HCT116 (cell line): ENCODE results near the gene OTUD5. TPM values are rescaled to one million over a fixed set of nuclear protein-coding genes. Genes with fewer than 3 reads are reported as not detected.
"Not testable (repeated sequence)": the region's sequence is repeated elsewhere in the genome, so short reads cannot be mapped to it uniquely, and the experiment has no call there.

Source experiments
- ATAC-seq: fragments of 200-7000 bp; cut with Tn5 transposase; 2 replicates; pipeline ENCODE4 v1.9.1; 2020; ENCODE audit warnings: mild to moderate bottlenecking, moderate library complexity
- BruUV-seq: library from RNA; stranded (reverse); fragments of 400-500 nt; replicated peaks from 2 replicates; lab custom pipeline; 2021; lab: Mats Ljungman, UMichigan
- CTCF ChIA-PET: fragments of 300-600 bp; sonication (Branson Sonifier 250); formaldehyde crosslinking; loops from one replicate; lab custom pipeline; 2021; ENCODE audit warnings: antibody characterized with exemption; lab: Charles Lee
- POLR2A ChIA-PET: fragments of 300-600, 350-600 bp; sonication (Branson Sonifier 250); formaldehyde crosslinking; loops from one replicate; lab custom pipeline; 2021; ENCODE audit warnings: antibody characterized with exemption; lab: Charles Lee
- RAD21 ChIA-PET, 2 experiments: fragments of 300-600 bp; sonication (Branson Sonifier 250); formaldehyde crosslinking; loops; one replicate each; lab custom pipeline; 2023; ENCODE audit warnings: low total read pairs in 2 of 2; ENCODE audit not compliant: uncharacterized antibody in 2 of 2, unreplicated experiment in 2 of 2, low non-redundant PET in 1 of 2; lab: Charles Lee
- DNase-seq: peaks from one replicate; pipeline ENCODE4 v3.0.0-alpha.2; 2010; ENCODE audit warnings: low read depth, low spot score
- H2AFZ ChIP-seq: fragments of 200-600 bp; shearing (Covaris generic), sonication (generic); 2 replicates; pipeline ENCODE4 v1.6.1; 2017; ENCODE audit warnings: low read depth, mixed run types, mixed read lengths, antibody characterized with exemption, low read length; ENCODE audit not compliant: poor library complexity, severe bottlenecking
- H3K27ac ChIP-seq: 2 replicates; pipeline ENCODE4 v1.5.1; 2012; ENCODE audit warnings: low read depth, low read length
- H3K27me3 ChIP-seq: fragments of 200-600 bp; sonication (generic); 2 replicates; pipeline ENCODE4 v1.6.1; 2016; ENCODE audit warnings: mixed run types, low read length, mixed read lengths; ENCODE audit not compliant: insufficient read depth
- H3K36me3 ChIP-seq, 2 experiments: fragments of 200-500 bp in 1 of 2; fragments of 200-600 bp in 1 of 2; sonication (Bioruptor generic) in 1 of 2; sonication (generic) in 1 of 2; 2 replicates each; pipeline versions ENCODE4 v1.5.1 to v1.6.1; 2014 to 2016; ENCODE audit warnings: low read length in 2 of 2, inconsistent platforms in 1 of 2, mixed read lengths in 1 of 2, mixed run types in 1 of 2; ENCODE audit not compliant: insufficient read depth in 2 of 2, control insufficient read depth in 1 of 2
- H3K4me1 ChIP-seq, 2 experiments: fragments of 200-600 bp in 1 of 2; sonication (generic) in 1 of 2; 2 replicates each; pipeline versions ENCODE4 v1.5.1 to v1.6.1; 2012 to 2017; ENCODE audit warnings: low read length in 2 of 2, inconsistent platforms in 1 of 2, mild to moderate bottlenecking in 1 of 2, mixed read lengths in 1 of 2, mixed run types in 1 of 2, moderate library complexity in 1 of 2; ENCODE audit not compliant: insufficient read depth in 2 of 2, control insufficient read depth in 1 of 2
- H3K4me2 ChIP-seq: fragments of 200-600 bp; sonication (generic); 2 replicates; pipeline ENCODE4 v1.6.1; 2017; ENCODE audit warnings: mixed run types, low read length, mixed read lengths
- H3K4me3 ChIP-seq, 2 experiments: fragments of 200-600 bp in 1 of 2; sonication (generic) in 1 of 2; replicated peaks in 1 of 2; 2 replicates each; pipeline ENCODE4 v1.5.1; 2011 to 2016; ENCODE audit warnings: low read length in 2 of 2, control low read depth in 1 of 2, low read depth in 1 of 2, mild to moderate bottlenecking in 1 of 2, mixed read lengths in 1 of 2, mixed run types in 1 of 2
- H3K79me2 ChIP-seq: fragments of 200-600 bp; sonication (generic); 2 replicates; pipeline ENCODE4 v1.6.1; 2017; ENCODE audit warnings: mild to moderate bottlenecking, mixed run types, low read length, moderate library complexity, mixed read lengths; ENCODE audit not compliant: insufficient read depth
- H3K9ac ChIP-seq: fragments of 200-600 bp; sonication (generic); 2 replicates; pipeline ENCODE4 v1.6.1; 2016; ENCODE audit warnings: low read length, mixed read lengths
- H3K9me2 ChIP-seq: fragments of 200-600 bp; sonication (generic), shearing (Covaris generic); 2 replicates; pipeline ENCODE4 v1.6.1; 2017; ENCODE audit warnings: mixed run types, mild to moderate bottlenecking, moderate library complexity; ENCODE audit not compliant: insufficient read depth
- H3K9me3 ChIP-seq, 2 experiments: fragments of 200-500 bp in 1 of 2; fragments of 200-600 bp in 1 of 2; sonication (Bioruptor generic) in 1 of 2; sonication (generic) in 1 of 2; 2 replicates each; pipeline ENCODE4 v1.6.1; 2014 to 2017; ENCODE audit warnings: low read length in 2 of 2, mixed read lengths in 2 of 2, inconsistent platforms in 1 of 2, low read depth in 1 of 2, mild to moderate bottlenecking in 1 of 2, mixed run types in 1 of 2, moderate library complexity in 1 of 2; ENCODE audit not compliant: control insufficient read depth in 1 of 2, insufficient read depth in 1 of 2
- H4K20me1 ChIP-seq: fragments of 200-600 bp; sonication (generic), shearing (Covaris generic); 2 replicates; pipeline ENCODE4 v1.6.1; 2017; ENCODE audit warnings: mixed run types, mild to moderate bottlenecking, moderate library complexity; ENCODE audit not compliant: insufficient read depth
- CEBPB ChIP-seq: IDR thresholded peaks from 2 replicates; pipeline ENCODE4 v1.6.1; 2012; ENCODE audit warnings: low read depth
- CTCF ChIP-seq, 3 experiments: fragments of 200-600 bp in 1 of 3; sonication (generic) in 1 of 3; IDR thresholded peaks in 2 of 3; conservative IDR thresholded peaks in 1 of 3; 2 replicates each; pipeline ENCODE4 v1.5.1; 2012 to 2017; ENCODE audit warnings: low read depth in 2 of 3, low read length in 2 of 3, antibody characterized with exemption in 1 of 3, borderline replicate concordance in 1 of 3, control low read depth in 1 of 3, mild to moderate bottlenecking in 1 of 3, mixed read lengths in 1 of 3, mixed run types in 1 of 3, moderate library complexity in 1 of 3; ENCODE audit not compliant: insufficient read depth in 1 of 3
- EGR1 ChIP-seq: IDR thresholded peaks from 2 replicates; pipeline ENCODE4 v1.6.1; 2012; ENCODE audit warnings: low read depth
- ELF1 ChIP-seq: IDR thresholded peaks from 2 replicates; pipeline ENCODE4 v1.6.1; 2012; ENCODE audit warnings: low read depth, borderline replicate concordance
- EZH2 ChIP-seq: fragments of 200-600 bp; sonication (generic); IDR thresholded peaks from 2 replicates; pipeline ENCODE4 v1.6.1; 2017; ENCODE audit warnings: antibody characterized with exemption, mixed run types
- EZH2phosphoT487 ChIP-seq: fragments of 200-600 bp; IDR thresholded peaks from 2 replicates; pipeline ENCODE4 v1.6.1; 2018; ENCODE audit warnings: antibody characterized with exemption, borderline replicate concordance
- FOSL1 ChIP-seq: IDR thresholded peaks from 2 replicates; pipeline ENCODE4 v1.6.1; 2012; ENCODE audit warnings: low read depth
- POLR2AphosphoS5 ChIP-seq: IDR thresholded peaks from 2 replicates; pipeline ENCODE4 v1.6.1; 2011; ENCODE audit warnings: mild to moderate bottlenecking, low read depth, low read length, moderate library complexity
- RAD21 ChIP-seq: IDR thresholded peaks from 2 replicates; pipeline ENCODE4 v1.6.1; 2012; ENCODE audit warnings: low read depth, mild to moderate bottlenecking
- SIN3A ChIP-seq: IDR thresholded peaks from 2 replicates; pipeline ENCODE4 v1.6.1; 2012; ENCODE audit warnings: low read depth
- YY1 ChIP-seq: IDR thresholded peaks from 2 replicates; pipeline ENCODE4 v1.6.1; 2011; ENCODE audit warnings: low read length, low read depth, moderate library complexity, mild to moderate bottlenecking; ENCODE audit not compliant: insufficient replicate concordance; ENCODE audit errors: extremely low read depth
- ZFX ChIP-seq: fragments of 450-650 bp; IDR thresholded peaks from 2 replicates; pipeline ENCODE4 v1.6.1; 2017
- ZNF274 ChIP-seq: fragments of 200-500 bp; sonication (Bioruptor generic); IDR thresholded peaks from 2 replicates; pipeline ENCODE4 v1.6.1; 2014; ENCODE audit warnings: mild to moderate bottlenecking, low read depth, low read length, inconsistent platforms
- intact Hi-C: fragments of 100-400 bp; cut with micrococcal nuclease; formaldehyde crosslinking; loops from 2 replicates; pipeline ENCODE4 v1.10.0; 2022
- total RNA-seq: library from RNA; stranded (reverse); gene quantifications from one replicate; pipeline ENCODE4 v1.2.1, GENCODE V29; 2021; ENCODE audit not compliant: unreplicated experiment
- TF ChIP-seq, protein P1 (sequence below): IDR thresholded peaks from 2 replicates; pipeline ENCODE4 v1.6.1; 2012
- TF ChIP-seq, protein P2 (sequence below): IDR thresholded peaks from 2 replicates; pipeline ENCODE4 v1.6.1; 2012

Gene OTUD5
- total RNA-seq, 1 experiment from 2014 or later, result 42.6 TPM

- RAD21 ChIA-PET, DNase-seq, CTCF ChIA-PET, ATAC-seq, intact Hi-C loops, H3K4me2 ChIP-seq, H3K4me3 ChIP-seq, H3K36me3 ChIP-seq, H3K9me3 ChIP-seq, H3K27me3 ChIP-seq, H3K9me2 ChIP-seq, BruUV-seq, H2AFZ ChIP-seq, H3K9ac ChIP-seq, POLR2A ChIA-PET, H4K20me1 ChIP-seq, H3K4me1 ChIP-seq, H3K79me2 ChIP-seq, H3K27ac ChIP-seq: not testable (repeated sequence)
These were observed 22.9 kb upstream of the OTUD5 start for GRCh38 chrX:48980341-48980740.

DNA sequence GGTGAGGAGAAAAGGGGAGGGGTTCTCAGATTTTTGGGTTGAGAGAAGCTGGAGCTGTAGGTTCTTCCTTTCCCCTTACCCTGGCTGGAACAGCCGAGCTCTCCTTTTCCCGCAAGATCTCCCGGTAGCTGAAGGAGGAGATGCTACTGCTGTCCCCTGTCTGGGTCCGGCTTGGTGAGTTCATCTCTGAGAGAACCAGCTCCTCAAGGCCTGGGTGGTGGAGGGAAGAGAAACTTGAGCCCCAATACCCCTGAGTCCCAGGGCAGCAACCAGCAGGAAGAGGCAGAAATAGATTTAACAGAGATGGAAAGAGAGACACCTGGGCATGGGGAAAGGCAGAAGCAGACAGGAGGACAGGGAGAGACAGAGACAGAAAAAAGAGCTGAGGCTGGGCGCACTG lies 20.8 kb upstream of the OTUD5 start:
- no peak overlapping the region for H3K4me2 ChIP-seq
- no peak overlapping the region for H3K4me3 ChIP-seq
- H3K4me1 ChIP-seq, result no peaks in the 10 kb centered on the region
- no peak overlapping the region for H2AFZ ChIP-seq
- ATAC-seq (no peak), DNase-seq (no peak)
- H3K9ac ChIP-seq, result no peak overlapping the region
- no peaks in the 10 kb centered on the region for H3K79me2 ChIP-seq
- H3K9me2 ChIP-seq, result no peaks in the 10 kb centered on the region
- H4K20me1 ChIP-seq, result no peaks in the 10 kb centered on the region
- RAD21 ChIA-PET, result no interaction called here
- POLR2A ChIA-PET, result no interaction called here
- H3K27ac ChIP-seq, result no peak overlapping the region
- no TSS peak for BruUV-seq
- no peaks in the 10 kb centered on the region for H3K27me3 ChIP-seq
- intact Hi-C loops, result no loop called here
- CTCF ChIA-PET, result no interaction called here
- peaks cover 0 to 9% of the 10 kb centered on the region in 2 experiments; a peak in 1 of 4 replicates for H3K36me3 ChIP-seq
- TF ChIP-seq EZH2phosphoT487 (no peak), EZH2 (no peak), EGR1 (no peak), FOSL1 (no peak), ELF1 (no peak), ZFX (no peak), CEBPB (no peak), SIN3A (no peak), ZNF274 (no peak), CTCF (IDR thresholded peaks at IDR 0.05 in 2 of 3, conservative IDR thresholded peaks at IDR 0.05 in 1 of 3; ENCODE audit: borderline replicate concordance in 1 of 3, insufficient read depth in 1 of 3, low read depth in 2 of 3, low read length in 2 of 3) (no peak), POLR2AphosphoS5 (no peak), YY1 (no peak), RAD21 (no peak)
- TF ChIP-seq, protein P1, sequence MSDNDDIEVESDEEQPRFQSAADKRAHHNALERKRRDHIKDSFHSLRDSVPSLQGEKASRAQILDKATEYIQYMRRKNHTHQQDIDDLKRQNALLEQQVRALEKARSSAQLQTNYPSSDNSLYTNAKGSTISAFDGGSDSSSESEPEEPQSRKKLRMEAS, result no peak
- TF ChIP-seq, protein P2, sequence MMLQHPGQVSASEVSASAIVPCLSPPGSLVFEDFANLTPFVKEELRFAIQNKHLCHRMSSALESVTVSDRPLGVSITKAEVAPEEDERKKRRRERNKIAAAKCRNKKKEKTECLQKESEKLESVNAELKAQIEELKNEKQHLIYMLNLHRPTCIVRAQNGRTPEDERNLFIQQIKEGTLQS, result no peak
- TF ChIP-seq, all 23 proteins: peak for 0
- no peaks in the 10 kb centered on the region for H3K9me3 ChIP-seq
